KMS-11 (cell line): Measurements from ENCODE around the gene GPC2.

ENCODE experiments used
- H2AFZ ChIP-seq: fragments of 200-600 bp; sonication (generic); 2 replicates; pipeline ENCODE4 v1.6.1; 2016; ENCODE audit warnings: antibody characterized with exemption, mixed run types, low read depth
- H3K27ac ChIP-seq: fragments of 200-600 bp; sonication (generic); 2 replicates; pipeline ENCODE4 v1.6.1; 2016; ENCODE audit warnings: mild to moderate bottlenecking, mixed run types
- H3K27me3 ChIP-seq: fragments of 200-600 bp; sonication (generic); 2 replicates; pipeline ENCODE4 v1.6.1; 2017; ENCODE audit warnings: mild to moderate bottlenecking, low read depth, mixed run types, moderate library complexity; ENCODE audit not compliant: insufficient read depth
- H3K36me3 ChIP-seq: fragments of 200-600 bp; sonication (generic); 2 replicates; pipeline ENCODE4 v1.6.1; 2017; ENCODE audit warnings: mild to moderate bottlenecking, mixed run types; ENCODE audit not compliant: insufficient read depth
- H3K4me1 ChIP-seq: fragments of 200-600 bp; sonication (generic); 2 replicates; pipeline ENCODE4 v1.6.1; 2016; ENCODE audit warnings: mild to moderate bottlenecking, low read depth, mixed run types; ENCODE audit not compliant: poor library complexity, severe bottlenecking
- H3K4me2 ChIP-seq: fragments of 200-600 bp; sonication (generic); 2 replicates; pipeline ENCODE4 v1.7.0; 2016; ENCODE audit warnings: mild to moderate bottlenecking, mixed run types
- H3K4me3 ChIP-seq: fragments of 200-600 bp; sonication (generic); IDR thresholded peaks from 2 replicates; pipeline ENCODE4 v1.6.1; 2017; ENCODE audit warnings: low read depth, low read length, mixed read lengths; ENCODE audit not compliant: insufficient read depth
- H3K79me2 ChIP-seq: fragments of 200-600 bp; sonication (generic); 2 replicates; pipeline ENCODE4 v1.6.1; 2016; ENCODE audit warnings: low read depth, mixed run types; ENCODE audit not compliant: insufficient read depth
- H3K9ac ChIP-seq: fragments of 200-600 bp; sonication (generic); 2 replicates; pipeline ENCODE4 v1.6.1; 2016; ENCODE audit warnings: mild to moderate bottlenecking, mixed run types
- H4K20me1 ChIP-seq: fragments of 200-600 bp; sonication (generic); 2 replicates; pipeline ENCODE4 v1.6.1; 2016; ENCODE audit warnings: mild to moderate bottlenecking, mixed run types; ENCODE audit not compliant: insufficient read depth
- TF ChIP-seq, protein P1 (sequence below): fragments of 200-600 bp; sonication (generic); conservative IDR thresholded peaks from 2 replicates; pipeline ENCODE4 v1.6.1; 2017; ENCODE audit warnings: low read depth, mild to moderate bottlenecking, antibody characterized with exemption, low read length, moderate library complexity, mixed read lengths

GPC2 gene

DNA sequence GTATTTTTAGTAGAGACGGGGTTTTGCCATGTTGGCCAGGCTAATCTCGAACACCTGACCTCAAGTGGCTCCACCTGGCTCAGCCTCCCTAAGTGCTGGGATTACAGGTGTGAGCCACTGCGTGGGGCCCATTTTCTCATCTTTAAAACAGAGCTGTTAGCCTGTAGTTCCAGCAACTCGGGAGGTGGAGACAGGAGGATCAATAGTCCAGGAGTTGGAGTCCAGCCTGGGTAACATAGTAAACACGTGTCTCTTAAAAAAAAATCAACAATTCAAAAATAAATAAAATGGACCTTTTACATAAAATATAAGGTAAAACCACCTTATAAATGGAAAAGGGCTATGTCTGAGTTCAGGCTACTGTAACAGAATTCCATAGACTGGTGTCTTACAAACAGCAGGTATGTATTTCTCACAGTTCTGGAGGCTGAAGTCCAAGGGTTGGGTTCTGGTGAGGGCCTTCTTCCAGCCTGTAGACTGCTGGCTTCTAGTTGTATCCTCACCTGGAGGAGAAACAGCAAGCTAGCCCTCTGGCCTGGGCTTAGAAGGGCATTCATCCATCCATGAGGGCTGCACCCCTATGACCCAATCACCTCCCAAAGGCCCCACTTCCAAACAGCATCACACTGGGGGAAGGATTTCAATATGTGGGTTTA is 35.6 kb upstream of the GPC2 start:
- no peaks in the 10 kb centered on the region for H3K79me2 ChIP-seq
- H3K27me3 ChIP-seq, result peaks cover 69% of the 10 kb centered on the region
- H3K36me3 ChIP-seq, result no peaks in the 10 kb centered on the region
- H2AFZ ChIP-seq, result no peak overlapping the region
- H4K20me1 ChIP-seq, result peaks cover 6% of the 10 kb centered on the region; the same call in 1 of the 2 replicates
- H3K4me3 ChIP-seq, result no peak overlapping the region
- TF ChIP-seq, protein P1, sequence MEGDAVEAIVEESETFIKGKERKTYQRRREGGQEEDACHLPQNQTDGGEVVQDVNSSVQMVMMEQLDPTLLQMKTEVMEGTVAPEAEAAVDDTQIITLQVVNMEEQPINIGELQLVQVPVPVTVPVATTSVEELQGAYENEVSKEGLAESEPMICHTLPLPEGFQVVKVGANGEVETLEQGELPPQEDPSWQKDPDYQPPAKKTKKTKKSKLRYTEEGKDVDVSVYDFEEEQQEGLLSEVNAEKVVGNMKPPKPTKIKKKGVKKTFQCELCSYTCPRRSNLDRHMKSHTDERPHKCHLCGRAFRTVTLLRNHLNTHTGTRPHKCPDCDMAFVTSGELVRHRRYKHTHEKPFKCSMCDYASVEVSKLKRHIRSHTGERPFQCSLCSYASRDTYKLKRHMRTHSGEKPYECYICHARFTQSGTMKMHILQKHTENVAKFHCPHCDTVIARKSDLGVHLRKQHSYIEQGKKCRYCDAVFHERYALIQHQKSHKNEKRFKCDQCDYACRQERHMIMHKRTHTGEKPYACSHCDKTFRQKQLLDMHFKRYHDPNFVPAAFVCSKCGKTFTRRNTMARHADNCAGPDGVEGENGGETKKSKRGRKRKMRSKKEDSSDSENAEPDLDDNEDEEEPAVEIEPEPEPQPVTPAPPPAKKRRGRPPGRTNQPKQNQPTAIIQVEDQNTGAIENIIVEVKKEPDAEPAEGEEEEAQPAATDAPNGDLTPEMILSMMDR, result no peak
- H3K9ac ChIP-seq, result no peak overlapping the region
- H3K4me1 ChIP-seq, result peaks cover 35% of the 10 kb centered on the region
- no peak overlapping the region for H3K4me2 ChIP-seq
- no peak overlapping the region for H3K27ac ChIP-seq

DNA sequence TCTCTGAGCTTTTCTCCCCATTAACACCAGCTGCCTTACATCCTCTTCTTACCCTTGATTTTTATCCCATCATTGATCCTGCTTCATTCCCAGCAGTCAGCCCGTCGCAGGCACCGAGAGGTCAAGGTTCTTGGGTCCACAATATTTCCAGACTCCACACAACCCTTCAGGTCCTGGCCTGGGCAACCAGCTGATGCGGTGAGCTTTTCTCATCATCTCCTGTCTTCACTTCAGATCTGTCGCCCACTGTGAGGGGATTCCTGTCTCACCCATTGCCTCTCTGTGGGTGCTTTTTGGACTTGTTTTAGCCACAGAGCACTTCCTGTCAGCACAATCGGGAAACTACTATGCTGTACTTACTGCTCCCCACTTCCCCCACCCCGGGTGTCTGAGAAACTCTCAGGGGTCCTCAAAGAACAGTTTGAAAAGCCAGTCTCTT is 34.2 kb upstream of the GPC2 start:
- Histone ChIP-seq H2AFZ (no peak overlapping the region), H3K4me1 (peaks cover 24% of the 10 kb centered on the region)
- TF ChIP-seq, protein P1, result no peak

DNA sequence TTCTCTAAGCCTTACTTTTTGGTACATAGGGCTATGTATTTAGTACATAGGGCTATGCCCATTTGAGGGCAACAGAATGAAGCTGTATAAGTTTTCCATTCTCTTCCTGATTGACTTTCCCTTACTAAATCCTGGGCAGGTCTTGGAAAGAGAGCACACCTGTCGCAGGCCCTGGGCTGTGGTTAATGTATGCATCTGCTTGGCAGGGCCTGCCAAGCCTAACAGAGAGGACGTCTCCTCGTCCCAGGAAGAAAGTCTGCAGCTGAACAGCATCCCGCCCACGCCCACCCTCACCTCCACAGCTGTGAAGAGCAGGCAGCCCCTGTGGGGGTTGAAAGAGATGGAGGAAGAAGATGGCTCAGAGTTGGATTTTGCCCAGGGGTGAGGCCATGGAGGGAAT is 33.6 kb upstream of the GPC2 start:
- H3K27me3 ChIP-seq, result peaks cover 76% of the 10 kb centered on the region
- TF ChIP-seq, protein P1, result no peak
- H3K36me3 ChIP-seq, result no peaks in the 10 kb centered on the region
- 0 out of 2 replicates have a peak, but pooled peaks cover 6% of the 10 kb centered on the region for H4K20me1 ChIP-seq
- H3K27ac ChIP-seq, result no peak overlapping the region
- H3K4me2 ChIP-seq, result no peak overlapping the region
- H3K4me3 ChIP-seq, result no peak overlapping the region
- no peak overlapping the region for H2AFZ ChIP-seq
- H3K9ac ChIP-seq, result no peak overlapping the region
- H3K79me2 ChIP-seq, result no peaks in the 10 kb centered on the region
- peaks cover 21% of the 10 kb centered on the region for H3K4me1 ChIP-seq

More for the DNA sequence above, 34.2 kb upstream of the GPC2 start:
- peaks cover 82% of the 10 kb centered on the region for H3K27me3 ChIP-seq
- H3K4me3 ChIP-seq, result no peak overlapping the region
- H4K20me1 ChIP-seq, result 0 out of 2 replicates have a peak, but pooled peaks cover 6% of the 10 kb centered on the region
- no peak overlapping the region for H3K4me2 ChIP-seq
- H3K79me2 ChIP-seq, result no peaks in the 10 kb centered on the region
- H3K9ac ChIP-seq, result no peak overlapping the region
- H3K36me3 ChIP-seq, result no peaks in the 10 kb centered on the region
- H3K27ac ChIP-seq, result no peak overlapping the region

DNA sequence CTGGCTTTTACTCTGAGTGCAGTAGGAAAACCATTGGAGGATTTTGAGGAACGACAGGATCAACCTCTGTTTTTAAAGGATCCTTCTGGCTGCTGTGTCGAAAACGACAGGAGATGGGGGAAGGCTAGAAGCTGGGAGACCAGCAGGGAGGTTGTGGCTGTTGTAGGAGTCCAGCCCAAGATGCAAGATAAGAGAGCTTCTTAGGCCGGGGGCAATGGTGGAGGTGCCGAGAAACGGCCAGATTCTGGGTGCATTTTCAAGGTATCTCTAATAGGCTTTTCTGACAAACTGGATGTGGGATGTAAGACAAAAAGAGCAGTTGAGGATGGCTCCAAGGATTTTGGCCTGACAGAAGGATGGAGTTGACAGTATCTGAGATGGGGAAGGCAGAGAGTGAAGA is 32.3 kb upstream of the GPC2 start:
- TF ChIP-seq, protein P1, result no peak
- Histone ChIP-seq H3K4me3 (no peak overlapping the region), H3K79me2 (no peaks in the 10 kb centered on the region), H2AFZ (no peak overlapping the region), H3K9ac (no peak overlapping the region), H3K4me2 (peak overlapping the region; percentile 47; the same call in 1 of the 2 replicates), H3K4me1 (peaks cover 21% of the 10 kb centered on the region), H3K27me3 (peaks cover 80% of the 10 kb centered on the region), H3K36me3 (no peaks in the 10 kb centered on the region), H4K20me1 (0 out of 2 replicates have a peak, but pooled peaks cover 6% of the 10 kb centered on the region), H3K27ac (no peak overlapping the region)
